IPS-11a (cell line): ENCODE results near the gene MOSPD2.

ENCODE experiments used
- H3K4me3 ChIP-seq: one replicate; pipeline ENCODE4 v1.5.1; 2013; ENCODE audit warnings: low read depth, low read length, control low read depth

Gene MOSPD2

DNA sequence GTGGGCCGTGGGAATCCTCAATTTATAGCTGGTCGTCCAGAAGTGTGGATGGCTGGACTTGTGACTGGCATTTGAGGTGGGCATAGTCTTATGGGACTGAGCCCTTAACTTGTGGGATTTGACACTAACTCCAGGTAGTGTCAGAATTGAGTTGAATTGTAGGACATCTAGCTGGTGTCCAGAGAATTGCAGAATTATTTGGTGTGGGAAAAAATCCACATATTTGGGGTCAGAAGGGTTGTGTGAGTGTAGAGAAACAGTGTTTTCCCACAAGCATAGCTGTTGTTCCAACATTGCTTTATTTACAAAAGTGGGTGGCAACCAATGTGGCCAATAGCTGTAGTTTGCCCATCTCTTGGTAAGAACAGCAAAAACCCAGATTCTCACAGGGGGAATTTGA lies 91.3 kb downstream of the MOSPD2 start:
- H3K4me3 ChIP-seq = no peak overlapping the region
